B cell (primary cell): ENCODE data around the gene TEX13B.

Source experiments
- CTCF ChIP-seq: fragments of 200-600 bp; IDR thresholded peaks from one replicate; pipeline ENCODE4 v1.8.0; 2022; ENCODE audit warnings: antibody characterized with exemption, mild to moderate bottlenecking
- EZH2 ChIP-seq: IDR thresholded peaks from 2 replicates; pipeline ENCODE4 v1.6.1; 2012; ENCODE audit warnings: borderline replicate concordance, low read depth, mild to moderate bottlenecking, moderate library complexity, low read length; ENCODE audit not compliant: insufficient read depth, poor library complexity, severe bottlenecking

- TF ChIP-seq EZH2: no peak
- TF ChIP-seq CTCF: no peak
Observed at GRCh38 chrX:108028854-108029253, 46.7 kb upstream of the TEX13B start.
